Measurements from ENCODE around the gene PDGFRB. TPM values are rescaled to one million over a fixed set of nuclear protein-coding genes. Genes with fewer than 3 reads are reported as not detected.

Gene PDGFRB
- total and polyA plus RNA-seq, 2 of the 4 experiments (the other 2 are of a cell fraction), result 108 to 124 TPM

GRCh38 chr5:150163547-150164059 is 8.0 kb upstream of the PDGFRB start:
- Histone ChIP-seq H3K27ac (ENCODE audit: insufficient read depth, low read length) (no peak overlapping the region), H2AFZ (replicated peaks; ENCODE audit: low read length, poor library complexity) (peak overlapping the region; percentile 38), H3K23ac (ENCODE audit: low read depth, low read length) (no peak overlapping the region), H3K27me3 (ENCODE audit: control insufficient read depth, insufficient read depth, low read length) (peaks cover 3% of the 10 kb centered on the region), H2BK5ac (ENCODE audit: low read depth, low read length, poor library complexity, severe bottlenecking) (no peak overlapping the region), H4K8ac (ENCODE audit: low read depth in 2 of 2, low read length in 2 of 2) (peak overlapping the region in 1 of 2 experiments; percentile 61; a peak in 1 of 4 replicates), H3K4ac (ENCODE audit: low read depth, low read length) (peak overlapping the region; percentile 15), H3K36me3 (ENCODE audit: control insufficient read depth, insufficient read depth, low read length) (no peaks in the 10 kb centered on the region), H3K4me3 (ENCODE audit: insufficient read depth, low read depth, low read length) (no peak overlapping the region), H2AK5ac (ENCODE audit: low read depth, low read length) (peak overlapping the region; percentile 75; the same call in 1 of the 2 replicates), H3K79me1 (ENCODE audit: low read depth in 1 of 2, low read length in 2 of 2) (peaks cover 0 to 24% of the 10 kb centered on the region in 2 experiments; a peak in 2 of 4 replicates), H3K9me1 (ENCODE audit: insufficient read depth, low read length) (peaks cover 21% of the 10 kb centered on the region), H3K56ac (ENCODE audit: extremely low read depth, insufficient read depth, low read length) (no peak overlapping the region), H3K4me1 (ENCODE audit: control insufficient read depth, insufficient read depth, low read length) (peaks cover 21% of the 10 kb centered on the region), H3K4me2 (ENCODE audit: low read depth, low read length) (no peak overlapping the region), H2BK15ac (ENCODE audit: low read depth, low read length) (no peak overlapping the region), H3K9me3 (ENCODE audit: control insufficient read depth, insufficient read depth, low read length) (no peaks in the 10 kb centered on the region), H4K5ac (ENCODE audit: low read depth, low read length) (no peak overlapping the region), H3K18ac (ENCODE audit: low read depth, low read length) (no peak overlapping the region; the same call in 1 of the 2 replicates), H2BK20ac (ENCODE audit: low read depth, low read length) (no peak overlapping the region), H3K9ac (ENCODE audit: low read depth, low read length) (no peak overlapping the region), H2BK120ac (ENCODE audit: low read depth, low read length) (0 out of 2 replicates have a peak overlapping the region, but pooled peaks have one; percentile 14), H4K20me1 (ENCODE audit: insufficient read depth, low read length) (no peaks in the 10 kb centered on the region), H4K91ac (ENCODE audit: insufficient read depth, low read depth, low read length) (no peak overlapping the region), H3K14ac (replicated peaks; ENCODE audit: low read depth, low read length) (no peak overlapping the region), H2AK9ac (replicated peaks; ENCODE audit: low read depth, low read length, poor library complexity) (peak overlapping the region; percentile 84)
- no peak for DNase-seq
- in situ Hi-C loops (cut with MboI; ENCODE audit: low sequenced_read_pairs), result no loop called here
- dilution Hi-C loops (cut with HindIII; ENCODE audit: low sequenced_read_pairs, unreplicated experiment), result no loop called here
- TF ChIP-seq CTCF (conservative IDR thresholded peaks at IDR 0.05; ENCODE audit: low read depth, low read length) (0 out of 2 replicates have a peak, but pooled peaks have one; percentile 18), CHD1 (IDR thresholded peaks at IDR 0.05; ENCODE audit: low read depth, low read length) (no peak), FOS (IDR thresholded peaks at IDR 0.05; ENCODE audit: low read depth, low read length) (no peak), CEBPB (IDR thresholded peaks at IDR 0.05; ENCODE audit: low read depth, low read length) (no peak)
- 21% methylated on average over 8 of the region's 13 CpGs; no CpG with 5 or more reads in 1 of the 2 experiments for WGBS, 2 experiments (ENCODE audit: extremely low coverage in 2 of 2, insufficient read length in 1 of 2)
- intact Hi-C loops (cut with micrococcal nuclease), result no loop called here
- ChIA-PET POLR2A (ENCODE audit: unreplicated experiment) (no interaction called here), CTCF (interaction anchor here (1.0 kb wide), 1 partner anchor 12 kb away, joined by 3 read pairs; no protein-coding TSS in a partner anchor)
- no peak for ATAC-seq (ENCODE audit: low read depth)
- no TSS peak for BruUV-seq (replicated peaks)
